IMR-90 (cell line): ENCODE results near the gene NDUFAF5. TPM values are rescaled to one million over a fixed set of nuclear protein-coding genes. Genes with fewer than 3 reads are reported as not detected.

ENCODE experiments used
- ATAC-seq: fragments of 200-7000 bp; cut with Tn5 transposase; 2 replicates; pipeline ENCODE4 v1.9.1; 2020; ENCODE audit warnings: low read depth, mild to moderate bottlenecking, moderate library complexity
- BruUV-seq: library from RNA; stranded (reverse); fragments of 400-500 nt; replicated peaks from 2 replicates; lab custom pipeline; 2021; lab: Mats Ljungman, UMichigan
- CTCF ChIA-PET: fragments of 300-600 bp; formaldehyde crosslinking; extraction: SDS; loops from one replicate; lab custom pipeline; 2021; ENCODE audit warnings: antibody characterized with exemption; lab: Yijun Ruan, JAX
- POLR2A ChIA-PET: fragments of 300-600 bp; sonication (Branson Sonifier 250); formaldehyde crosslinking; loops from one replicate; lab custom pipeline; 2022; ENCODE audit warnings: antibody characterized with exemption; ENCODE audit not compliant: unreplicated experiment; lab: Charles Lee
- DNase-seq: peaks from one replicate; pipeline ENCODE4 v3.0.0; 2013
- H2AFZ ChIP-seq: replicated peaks from 2 replicates; pipeline ENCODE3; 2013; ENCODE audit warnings: low read length, mild to moderate bottlenecking; ENCODE audit not compliant: poor library complexity
- H2AK5ac ChIP-seq: 2 replicates; pipeline ENCODE4 v1.6.1; 2013; ENCODE audit warnings: low read depth, low read length, inconsistent platforms
- H2AK9ac ChIP-seq: replicated peaks from 2 replicates; pipeline ENCODE3; 2013; ENCODE audit warnings: mild to moderate bottlenecking, low read depth, low read length, moderate library complexity; ENCODE audit not compliant: poor library complexity
- H2BK120ac ChIP-seq: 2 replicates; pipeline ENCODE4 v1.6.1; 2013; ENCODE audit warnings: low read depth, low read length, inconsistent platforms
- H2BK15ac ChIP-seq: 3 replicates; pipeline ENCODE4 v1.6.1; 2013; ENCODE audit warnings: low read depth, low read length, inconsistent platforms
- H2BK20ac ChIP-seq: 2 replicates; pipeline ENCODE4 v1.6.1; 2013; ENCODE audit warnings: low read depth, mild to moderate bottlenecking, inconsistent platforms, low read length, moderate library complexity
- H2BK5ac ChIP-seq: 2 replicates; pipeline ENCODE4 v1.6.1; 2013; ENCODE audit warnings: mild to moderate bottlenecking, low read depth, low read length, inconsistent platforms; ENCODE audit not compliant: poor library complexity, severe bottlenecking
- H3K14ac ChIP-seq: replicated peaks from 2 replicates; pipeline ENCODE4 v1.6.1; 2013; ENCODE audit warnings: low read depth, low read length, inconsistent platforms
- H3K18ac ChIP-seq: 2 replicates; pipeline ENCODE4 v1.6.1; 2013; ENCODE audit warnings: low read depth, low read length, control low read depth
- H3K23ac ChIP-seq: 2 replicates; pipeline ENCODE4 v1.6.1; 2013; ENCODE audit warnings: low read depth, low read length, inconsistent platforms
- H3K27ac ChIP-seq: 2 replicates; pipeline ENCODE4 v1.5.1; 2013; ENCODE audit warnings: mild to moderate bottlenecking, control low read depth, low read length; ENCODE audit not compliant: insufficient read depth
- H3K27me3 ChIP-seq: 2 replicates; pipeline ENCODE4 v1.6.1; 2013; ENCODE audit warnings: low read length; ENCODE audit not compliant: control insufficient read depth, insufficient read depth
- H3K36me3 ChIP-seq: 2 replicates; pipeline ENCODE4 v1.6.1; 2013; ENCODE audit warnings: low read length, mixed read lengths; ENCODE audit not compliant: control insufficient read depth, insufficient read depth
- H3K4ac ChIP-seq: 2 replicates; pipeline ENCODE4 v1.6.1; 2013; ENCODE audit warnings: low read depth, low read length, inconsistent platforms
- H3K4me1 ChIP-seq: 2 replicates; pipeline ENCODE4 v1.6.1; 2013; ENCODE audit warnings: low read length, mixed read lengths; ENCODE audit not compliant: control insufficient read depth, insufficient read depth
- H3K4me2 ChIP-seq: 2 replicates; pipeline ENCODE4 v1.6.1; 2013; ENCODE audit warnings: low read depth, mild to moderate bottlenecking, control low read depth, low read length, moderate library complexity
- H3K4me3 ChIP-seq: 2 replicates; pipeline ENCODE4 v1.5.1; 2013; ENCODE audit warnings: low read depth, mild to moderate bottlenecking, control low read depth, low read length, moderate library complexity; ENCODE audit not compliant: insufficient read depth
- H3K56ac ChIP-seq: 2 replicates; pipeline ENCODE4 v1.6.1; 2013; ENCODE audit warnings: low read length, inconsistent platforms; ENCODE audit not compliant: insufficient read depth; ENCODE audit errors: extremely low read depth
- H3K79me1 ChIP-seq, 2 experiments: 2 replicates each; pipeline ENCODE4 v1.6.1; 2013; ENCODE audit warnings: low read length in 2 of 2, inconsistent platforms in 1 of 2, low read depth in 1 of 2
- H3K9ac ChIP-seq: 2 replicates; pipeline ENCODE4 v1.6.1; 2013; ENCODE audit warnings: low read depth, low read length, control low read depth
- H3K9me1 ChIP-seq: 2 replicates; pipeline ENCODE4 v1.6.1; 2013; ENCODE audit warnings: low read length, inconsistent platforms; ENCODE audit not compliant: insufficient read depth
- H3K9me3 ChIP-seq: 2 replicates; pipeline ENCODE4 v1.6.1; 2013; ENCODE audit warnings: low read length; ENCODE audit not compliant: control insufficient read depth, insufficient read depth
- H4K20me1 ChIP-seq: 2 replicates; pipeline ENCODE4 v1.6.1; 2013; ENCODE audit warnings: low read length, inconsistent platforms; ENCODE audit not compliant: insufficient read depth
- H4K5ac ChIP-seq: 2 replicates; pipeline ENCODE4 v1.6.1; 2013; ENCODE audit warnings: mild to moderate bottlenecking, low read depth, low read length, control low read depth
- H4K8ac ChIP-seq, 2 experiments: 2 replicates each; pipeline ENCODE4 v1.6.1; 2013; ENCODE audit warnings: low read depth in 2 of 2, low read length in 2 of 2, control low read depth in 1 of 2, inconsistent platforms in 1 of 2
- H4K91ac ChIP-seq: 2 replicates; pipeline ENCODE4 v1.6.1; 2013; ENCODE audit warnings: low read depth, low read length, inconsistent platforms; ENCODE audit not compliant: insufficient read depth
- BHLHE40 ChIP-seq: fragments of 150-350 bp; IDR thresholded peaks from 2 replicates; pipeline ENCODE4 v1.6.1; 2016; ENCODE audit warnings: mild to moderate bottlenecking, low read depth, low read length
- FOS ChIP-seq: fragments of 150-350 bp; IDR thresholded peaks from 2 replicates; pipeline ENCODE4 v1.6.1; 2016; ENCODE audit warnings: low read depth, low read length
- MAFK ChIP-seq: IDR thresholded peaks from 2 replicates; pipeline ENCODE4 v1.6.1; 2012; ENCODE audit warnings: low read depth, low read length, improper control_type of control experiment
- MAZ ChIP-seq: IDR thresholded peaks from 2 replicates; pipeline ENCODE4 v1.6.1; 2012; ENCODE audit warnings: low read depth, mild to moderate bottlenecking, low read length, improper control_type of control experiment, moderate library complexity, borderline replicate concordance
- MXI1 ChIP-seq: IDR thresholded peaks from 2 replicates; pipeline ENCODE4 v1.6.1; 2012; ENCODE audit warnings: low read depth, mild to moderate bottlenecking, low read length, moderate library complexity, borderline replicate concordance
- NFE2L2 ChIP-seq: fragments of 150-350 bp; IDR thresholded peaks from 2 replicates; pipeline ENCODE4 v1.6.1; 2016; ENCODE audit warnings: low read depth, mild to moderate bottlenecking, low read length
- RAD21 ChIP-seq: IDR thresholded peaks from 2 replicates; pipeline ENCODE4 v1.6.1; 2012; ENCODE audit warnings: low read length, improper control_type of control experiment
- RFX5 ChIP-seq: IDR thresholded peaks from 2 replicates; pipeline ENCODE4 v1.8.0; 2012; ENCODE audit warnings: low read depth, mild to moderate bottlenecking, low read length, moderate library complexity
- SMC3 ChIP-seq: fragments of 150-350 bp; IDR thresholded peaks from 2 replicates; pipeline ENCODE4 v1.6.1; 2016; ENCODE audit warnings: low read depth, mild to moderate bottlenecking, antibody characterized with exemption, low read length, moderate library complexity
- WGBS, 2 experiments: methylation state at CpG; one replicate each; pipeline versions ENCODE4 v1.1.5 to v1.1.7; 2013; ENCODE audit warnings: missing lambda C conversion rate in 2 of 2; ENCODE audit not compliant: insufficient read length in 1 of 2; ENCODE audit errors: extremely low coverage in 2 of 2; 5-methylcytosine and 5-hydroxymethylcytosine counted together
- dilution Hi-C: fragments of 300-500 bp; cut with HindIII; formaldehyde crosslinking; loops from one replicate; pipeline ENCODE4 v1.14.3; 2018; ENCODE audit warnings: low sequenced_read_pairs; ENCODE audit not compliant: unreplicated experiment
- in situ Hi-C: fragments of 300-500 bp; cut with MboI; formaldehyde crosslinking; loops from 3 replicates; pipeline ENCODE4 v1.14.3; 2019; ENCODE audit warnings: low sequenced_read_pairs, inconsistent platforms, mixed read lengths
- intact Hi-C: fragments of 100-400 bp; cut with micrococcal nuclease; formaldehyde crosslinking; loops from 2 replicates; pipeline ENCODE4 v1.10.0; 2022
- polyA plus RNA-seq, 3 experiments: library from polyadenylated mRNA; depleted of rRNA; stranded (reverse); fragments of >200 nt; gene quantifications; 2 replicates each; pipeline ENCODE4 v1.2.3, GENCODE V29; 2012; ENCODE audit warnings: low replicate concordance in 1 of 3
- total RNA-seq: library from RNA; depleted of rRNA; stranded (reverse); fragments of >200 nt; gene quantifications from 2 replicates; pipeline ENCODE4 v1.2.3, GENCODE V29; 2012
- TF ChIP-seq, protein P1 (sequence below): fragments of 150-350 bp; IDR thresholded peaks from 2 replicates; pipeline ENCODE4 v1.6.1; 2016; ENCODE audit warnings: low read depth, mild to moderate bottlenecking, low read length, moderate library complexity, borderline replicate concordance
- TF ChIP-seq, protein P2 (sequence below): conservative IDR thresholded peaks from 2 replicates; pipeline ENCODE4 v1.5.1; 2012; ENCODE audit warnings: mild to moderate bottlenecking, low read depth, low read length, improper control_type of control experiment

Gene NDUFAF5
- total and polyA plus RNA-seq, 2 of the 4 experiments (the other 2 are of a cell fraction): 6.8 to 12.3 TPM

DNA sequence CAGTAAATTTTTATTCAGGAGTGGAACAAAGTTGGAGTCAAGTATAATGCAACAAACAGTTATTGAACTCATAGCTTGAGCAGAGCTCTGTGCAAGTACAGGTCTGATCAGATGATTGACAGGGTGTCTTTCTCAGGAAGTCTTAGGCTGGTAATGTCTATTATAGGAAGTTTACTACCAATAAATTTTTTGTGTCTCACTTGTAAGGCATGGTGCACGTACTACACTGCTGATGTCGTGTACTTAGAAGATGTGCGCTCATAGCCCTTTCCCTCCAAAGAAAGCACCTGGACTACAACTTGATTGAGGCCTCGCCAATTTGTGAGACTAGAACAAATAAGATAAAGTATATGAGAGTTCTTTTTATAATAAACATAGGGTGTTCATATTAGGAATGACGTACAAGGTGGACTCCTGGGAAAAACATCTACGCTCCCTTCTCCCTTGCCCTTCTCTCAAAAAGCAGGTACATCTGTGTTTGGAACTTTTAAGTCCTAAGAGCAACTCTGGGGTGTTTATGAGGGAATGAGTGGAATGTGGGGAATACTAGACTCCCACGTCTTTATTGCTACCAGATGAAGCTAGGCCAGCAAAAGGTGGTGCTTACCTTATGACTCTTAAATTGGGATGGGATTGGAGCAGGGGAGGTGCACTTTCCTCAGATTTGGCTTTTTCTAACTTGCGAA lies 1.5 kb downstream of the NDUFAF5 start:
- ChIA-PET POLR2A (no interaction called here), CTCF (interaction anchor here (2.8 kb wide), 1 partner anchor 14 kb away, joined by 8 read pairs; no protein-coding TSS in a partner anchor)
- in situ Hi-C loops (no loop called here), dilution Hi-C loops (no loop called here), intact Hi-C loops (loop anchor here (5.0 to 10.0 kb wide), 3 partner anchors 151 to 669 kb away; partner anchors contain the start of gene TASP1)
- H3K9me1 ChIP-seq: peaks cover 3% of the 10 kb centered on the region; the same call in 1 of the 2 replicates
- no peak overlapping the region for H3K4ac ChIP-seq
- H2BK5ac ChIP-seq: no peak overlapping the region
- H2BK20ac ChIP-seq: no peak overlapping the region
- peaks cover 14% of the 10 kb centered on the region; the same call in 1 of the 2 replicates for H3K36me3 ChIP-seq
- no peak overlapping the region for H3K56ac ChIP-seq
- H3K4me2 ChIP-seq: peak overlapping the region; percentile 77
- WGBS, 2 experiments: 43% methylated on average over 1 of the region's 8 CpGs; no CpG with 5 or more reads in 1 of the 2 experiments
- no peak overlapping the region for H2AK5ac ChIP-seq
- no TSS peak for BruUV-seq
- no peak overlapping the region for H3K14ac ChIP-seq
- H3K27me3 ChIP-seq: no peaks in the 10 kb centered on the region
- no peak overlapping the region for H2AK9ac ChIP-seq
- no peak for ATAC-seq
- no peak overlapping the region for H4K8ac ChIP-seq
- peak overlapping the region; percentile 18; the same call in 1 of the 2 replicates for H3K4me3 ChIP-seq
- no peak for DNase-seq
- H3K18ac ChIP-seq: no peak overlapping the region
- H2AFZ ChIP-seq: no peak overlapping the region
- H3K9me3 ChIP-seq: no peaks in the 10 kb centered on the region
- peak overlapping the region; percentile 56; the same call in 1 of the 2 replicates for H3K23ac ChIP-seq
- TF ChIP-seq, protein P1, sequence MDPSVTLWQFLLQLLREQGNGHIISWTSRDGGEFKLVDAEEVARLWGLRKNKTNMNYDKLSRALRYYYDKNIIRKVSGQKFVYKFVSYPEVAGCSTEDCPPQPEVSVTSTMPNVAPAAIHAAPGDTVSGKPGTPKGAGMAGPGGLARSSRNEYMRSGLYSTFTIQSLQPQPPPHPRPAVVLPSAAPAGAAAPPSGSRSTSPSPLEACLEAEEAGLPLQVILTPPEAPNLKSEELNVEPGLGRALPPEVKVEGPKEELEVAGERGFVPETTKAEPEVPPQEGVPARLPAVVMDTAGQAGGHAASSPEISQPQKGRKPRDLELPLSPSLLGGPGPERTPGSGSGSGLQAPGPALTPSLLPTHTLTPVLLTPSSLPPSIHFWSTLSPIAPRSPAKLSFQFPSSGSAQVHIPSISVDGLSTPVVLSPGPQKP: no peak
- TF ChIP-seq RAD21: no peak
- TF ChIP-seq SMC3: no peak
- no peak for TF ChIP-seq NFE2L2
- TF ChIP-seq MAFK: no peak
- TF ChIP-seq FOS: no peak
- TF ChIP-seq RFX5: no peak
- no peak for TF ChIP-seq MXI1
- no peak for TF ChIP-seq BHLHE40
- TF ChIP-seq MAZ: no peak
- TF ChIP-seq, protein P2, sequence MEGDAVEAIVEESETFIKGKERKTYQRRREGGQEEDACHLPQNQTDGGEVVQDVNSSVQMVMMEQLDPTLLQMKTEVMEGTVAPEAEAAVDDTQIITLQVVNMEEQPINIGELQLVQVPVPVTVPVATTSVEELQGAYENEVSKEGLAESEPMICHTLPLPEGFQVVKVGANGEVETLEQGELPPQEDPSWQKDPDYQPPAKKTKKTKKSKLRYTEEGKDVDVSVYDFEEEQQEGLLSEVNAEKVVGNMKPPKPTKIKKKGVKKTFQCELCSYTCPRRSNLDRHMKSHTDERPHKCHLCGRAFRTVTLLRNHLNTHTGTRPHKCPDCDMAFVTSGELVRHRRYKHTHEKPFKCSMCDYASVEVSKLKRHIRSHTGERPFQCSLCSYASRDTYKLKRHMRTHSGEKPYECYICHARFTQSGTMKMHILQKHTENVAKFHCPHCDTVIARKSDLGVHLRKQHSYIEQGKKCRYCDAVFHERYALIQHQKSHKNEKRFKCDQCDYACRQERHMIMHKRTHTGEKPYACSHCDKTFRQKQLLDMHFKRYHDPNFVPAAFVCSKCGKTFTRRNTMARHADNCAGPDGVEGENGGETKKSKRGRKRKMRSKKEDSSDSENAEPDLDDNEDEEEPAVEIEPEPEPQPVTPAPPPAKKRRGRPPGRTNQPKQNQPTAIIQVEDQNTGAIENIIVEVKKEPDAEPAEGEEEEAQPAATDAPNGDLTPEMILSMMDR: no peak
- no peak overlapping the region for H3K27ac ChIP-seq
- H3K9ac ChIP-seq: 0 out of 2 replicates have a peak overlapping the region, but pooled peaks have one; percentile 71
- H2BK120ac ChIP-seq: no peak overlapping the region
- peaks cover 19 to 32% of the 10 kb centered on the region in 2 experiments; a peak in 3 of 4 replicates for H3K79me1 ChIP-seq
- no peak overlapping the region for H4K91ac ChIP-seq
- no peak overlapping the region for H2BK15ac ChIP-seq
- peaks cover 4% of the 10 kb centered on the region; the same call in 1 of the 2 replicates for H4K20me1 ChIP-seq
- peaks cover 3% of the 10 kb centered on the region for H3K4me1 ChIP-seq
- no peak overlapping the region for H4K5ac ChIP-seq
